Heart left ventricle (tissue), 16 donors: ENCODE results near the gene TAPBP. TPM values are rescaled to one million over a fixed set of nuclear protein-coding genes. Genes with fewer than 3 reads are reported as not detected.
"Not testable (repeated sequence)": the region's sequence is repeated elsewhere in the genome, so short reads cannot be mapped to it uniquely, and the experiment has no call there.

Experiments used
- ATAC-seq, 4 donors: fragments of 200-7000 bp; cut with Tn5 transposase; one replicate each; pipeline ENCODE4 v1.9.1; 2020 to 2022; ENCODE audit warnings: moderate library complexity in 4 of 4, mild to moderate bottlenecking in 3 of 4, moderate number of reproducible peaks in 1 of 4
- DNase-seq, 5 donors: peaks; one replicate each; pipeline ENCODE4 v3.0.0-alpha.2; 2020
- H3K27ac ChIP-seq, 12 donors: fragments of 200-600 bp; sonication (generic) in 4 of 12; one replicate each; pipeline versions ENCODE4 v1.5.0 to v1.8.0; 2016 to 2022; ENCODE audit warnings: mild to moderate bottlenecking in 2 of 12
- H3K27me3 ChIP-seq, 9 donors: fragments of 200-600 bp; sonication (generic) in 2 of 9; one replicate each; pipeline versions ENCODE4 v1.5.1 to v1.8.0; 2016 to 2022; ENCODE audit warnings: mild to moderate bottlenecking in 3 of 9
- H3K36me3 ChIP-seq, 9 donors: fragments of 200-600 bp; sonication (generic) in 2 of 9; one replicate each; pipeline versions ENCODE4 v1.5.0 to v1.8.0; 2018 to 2022; ENCODE audit warnings: mild to moderate bottlenecking in 2 of 9
- H3K4me1 ChIP-seq, 12 donors: fragments of 200-600 bp; sonication (generic) in 4 of 12; one replicate each; pipeline versions ENCODE4 v1.5.0 to v1.8.0; 2016 to 2022; ENCODE audit warnings: mild to moderate bottlenecking in 3 of 12
- H3K4me3 ChIP-seq, 12 donors: fragments of 200-600 bp; sonication (generic) in 4 of 12; one replicate each; pipeline versions ENCODE4 v1.5.0 to v1.8.0; 2017 to 2022; ENCODE audit warnings: mild to moderate bottlenecking in 9 of 12, moderate library complexity in 4 of 12
- H3K9me3 ChIP-seq, 12 donors: fragments of 200-600 bp; sonication (generic) in 4 of 12; one replicate each; pipeline versions ENCODE4 v1.5.0 to v1.8.0; 2016 to 2022; ENCODE audit warnings: mild to moderate bottlenecking in 1 of 12
- CTCF ChIP-seq, 12 donors: fragments of 200-600 bp; sonication (generic) in 4 of 12; IDR thresholded peaks; one replicate each; pipeline versions ENCODE4 v1.5.0 to v1.8.0; 2018 to 2022; ENCODE audit warnings: antibody characterized with exemption in 12 of 12, mild to moderate bottlenecking in 5 of 12
- POLR2A ChIP-seq, 2 donors: fragments of 450-650 bp; IDR thresholded peaks; one replicate each; pipeline ENCODE4 v1.6.1; 2017; ENCODE audit warnings: antibody characterized with exemption in 2 of 2, mild to moderate bottlenecking in 2 of 2, moderate library complexity in 2 of 2
- WGBS, 4 donors: extraction: QIAGEN DNeasy Blood & Tissue Kit in 2 of 4; methylation state at CpG; one replicate each; pipeline versions ENCODE4 v1.1.5 to v1.1.7; 2013 to 2018; 5-methylcytosine and 5-hydroxymethylcytosine counted together
- intact Hi-C, 10 donors: fragments of 100-400 bp; cut with DNase I; formaldehyde crosslinking; loops; one replicate each; pipeline versions ENCODE4 v1.11.1 to v1.14.2; 2022
- long read RNA-seq, 3 donors: library from polyadenylated mRNA; unstranded; transcript quantifications; one replicate each; pipeline ENCODE4 v2.0.0, GENCODE V29; 2020 to 2021
- polyA plus RNA-seq, 2 donors: library from polyadenylated mRNA; stranded (reverse); fragments of 200-250 nt; gene quantifications; one replicate each; pipeline ENCODE4 v1.2.3, GENCODE V29; 2013
- total RNA-seq, 9 donors: library from RNA; depleted of rRNA in 2 of 9; stranded (reverse); fragments of >200 nt in 2 of 9; fragmentation: NEBNext Ultra II Directional in 3 of 9; extraction: Animal tissue kit (Norgen Biotek cat#: 25700) in 3 of 9; gene quantifications; one replicate each; pipeline versions ENCODE4 v1.1.0 to v1.2.4, GENCODE V29; 2016 to 2023
- donor health status: ischemic (EF 13 %, LVEDD 7.1; RV severe dilation, severe dysfunction).
- donor health status: healthy with polysubstance abuse.
- donor health status: DM: no; HTN: yes; CAD: no.
- donor health status: DM: no; HTN: no; CAD: no.
- donor health status: ischemic (EF 25% LVEDD 6.9; RV normal size, moderate dysfunction).
- donor health status: ischemic (EF 25% LVEDD 5.7; RV mildly dilated, moderate dysfunction).
- donor health status: healthy.
- donor health status: DM: yes; HTN: yes; CAD: no.
- donor health status: ischemic (EF 35%, LVEDD 5.7; RV mildly dilated, moderate dysfunction).
- donor health status: nonischemic (EF 11% LVEDD 7.7; RV severe dilation, severe dysfunction).
- donor health status: DM: yes; HTN: yes; CAD: no.
- donor health status: PGD.
- donor health status: ischemic (EF 29% LVEDD 5.4; RV normal size, mild dysfunction).
- donor health status: nonischemic (EF 23%, LVEDD 6.1; RV moderate dilation, normal function).

TAPBP gene
- total RNA-seq (100 to 1,000 TPM in 5 of 9 donors, 10 to 100 TPM in 4; 51.6 to 248 (median 107) TPM), polyA plus RNA-seq (10 to 100 TPM; 28.3 to 36.9 TPM)
- long read RNA-seq, donor 1, partial matches to known transcripts: 4 of 30 reads
- long read RNA-seq, donor 1, other reads (novel, unspliced or antisense): 23 of 30 reads
- long read RNA-seq, donor 2, transcript TAPBP-234 (8 exons, 3,759 nt): major isoform, 32 of 76 reads
- long read RNA-seq, donor 2, partial matches to known transcripts: 16 of 76 reads
- long read RNA-seq, donor 2, other reads (novel, unspliced or antisense): 27 of 76 reads
- long read RNA-seq, donor 3, partial matches to known transcripts: 0 of 12 reads
- long read RNA-seq, donor 3, other reads (novel, unspliced or antisense): 9 of 12 reads

DNA sequence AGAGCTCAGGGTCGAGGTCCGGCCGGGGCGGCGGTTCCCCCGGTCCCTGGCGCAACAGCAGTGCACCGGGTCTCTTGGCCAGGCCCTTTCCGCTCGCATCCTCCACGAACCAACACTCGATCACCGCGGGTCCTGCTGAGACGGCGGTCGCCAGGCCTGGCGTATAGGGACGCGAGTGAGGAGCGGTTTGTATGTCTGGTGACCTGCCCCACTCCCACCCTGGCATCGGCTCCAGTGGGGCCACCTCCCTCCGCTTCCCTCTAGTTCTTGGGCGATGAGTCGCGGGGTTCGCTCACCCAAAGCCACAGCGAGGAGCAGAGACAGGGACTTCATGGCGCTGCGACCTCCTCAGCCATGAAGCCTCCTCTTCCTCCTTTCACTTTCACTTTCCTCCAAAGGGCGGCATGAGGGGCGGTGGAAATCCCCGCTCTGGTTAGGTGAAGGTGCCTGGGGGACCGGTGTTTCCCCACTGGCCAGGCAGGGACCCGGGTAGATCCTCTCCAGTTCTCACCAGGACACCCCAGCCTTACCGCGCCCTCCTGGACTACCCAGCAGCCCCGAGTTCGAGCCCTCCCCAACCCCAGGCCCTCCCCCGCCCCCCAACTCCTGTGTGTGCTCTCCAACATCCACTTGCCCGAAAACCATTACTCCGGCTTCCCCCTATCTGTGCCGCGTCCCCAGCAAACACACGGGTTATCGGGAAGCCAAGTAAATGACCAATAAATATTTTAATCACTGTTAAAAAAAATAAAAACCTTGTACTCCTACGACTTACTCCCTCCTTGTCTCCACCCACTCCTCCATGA lies at the start of gene TAPBP:
TSS of gene TAPBP (minus strand) at position 370 of the 806 bp plus-strand sequence. CDS start at position 333, 37 bp downstream.
- ATAC-seq (peak; percentile 7 to 50 (median 16)), DNase-seq (peak; percentile 62 to 77 (median 71))
- intact Hi-C loops: loop anchor here in 2 of 10 donors (2.0 to 5.0 kb wide), 2 partner anchors 15 to 37 kb away; partner anchors contain the start of genes RGL2 (in 2 of the 2) and B3GALT4 (in 1 of the 2)
- peaks cover 0 to 38% (median 27%) of the 10 kb centered on the region in 9 donors for H3K36me3 ChIP-seq
- 0 to 1% (median 1%) methylated on average over 41 to 47 of the region's 47 CpGs for WGBS, 4 donors
- peak within 1 kb of the TSS; percentile 64 to 99 (median 93) for H3K4me3 ChIP-seq
- TF ChIP-seq CTCF (IDR thresholded peaks at IDR 0.05) (no peak), POLR2A (IDR thresholded peaks at IDR 0.05) (peak in 1 of 2 donors; percentile 34)
- H3K27ac ChIP-seq: peak within 1 kb of the TSS; percentile 85 to 99 (median 97)
- H3K9me3 ChIP-seq: no peaks in the 10 kb centered on the region
- no peaks in the 10 kb centered on the region for H3K27me3 ChIP-seq
- peaks cover 0 to 72% (median 39%) of the 10 kb centered on the region in 12 donors for H3K4me1 ChIP-seq

GRCh38 chr6:33363486-33363885 lies 49.6 kb upstream of the TAPBP start:
- H3K36me3 ChIP-seq, ATAC-seq, H3K27me3 ChIP-seq, H3K4me3 ChIP-seq, H3K9me3 ChIP-seq, H3K27ac ChIP-seq, intact Hi-C loops, DNase-seq, H3K4me1 ChIP-seq: not testable (repeated sequence)
- WGBS, 4 donors: 86 to 90% (median 88%) methylated on average over 12 of the region's 12 CpGs

- intact Hi-C loops: no loop called here
These were observed 45.5 kb upstream of the TAPBP start for GRCh38 chr6:33359331-33359730.

GRCh38 chr6:33357160-33357871 lies 43.4 kb upstream of the TAPBP start:
- H3K9me3 ChIP-seq, H3K36me3 ChIP-seq, DNase-seq, H3K4me3 ChIP-seq, H3K27ac ChIP-seq, intact Hi-C loops, H3K27me3 ChIP-seq, ATAC-seq, H3K4me1 ChIP-seq: not testable (repeated sequence)
- 62 to 70% (median 64%) methylated on average over 13 of the region's 13 CpGs for WGBS, 4 donors

More at GRCh38 chr6:33359331-33359730, 45.5 kb upstream of the TAPBP start:
- H3K9me3 ChIP-seq: no peaks in the 10 kb centered on the region
- DNase-seq (no peak), ATAC-seq (no peak)
- no peaks in the 10 kb centered on the region for H3K4me1 ChIP-seq
- H3K27ac ChIP-seq: no peak overlapping the region
- H3K4me3 ChIP-seq: no peak overlapping the region
- TF ChIP-seq CTCF (IDR thresholded peaks at IDR 0.05) (no peak), POLR2A (IDR thresholded peaks at IDR 0.05) (no peak)
- no peaks in the 10 kb centered on the region for H3K36me3 ChIP-seq
- H3K27me3 ChIP-seq: peaks cover 0 to 6% (median 0%) of the 10 kb centered on the region in 9 donors
